Smooth muscle cell of the pulmonary artery (primary cell): ENCODE data around the gene ATOSB. TPM values are rescaled to one million over a fixed set of nuclear protein-coding genes. Genes with fewer than 3 reads are reported as not detected.

Source experiments
- total RNA-seq: library from RNA; depleted of rRNA; stranded (reverse); fragments of >200 nt; gene quantifications from 2 replicates; pipeline ENCODE4 v1.2.3, GENCODE V29; 2014

The ATOSB gene, protein sequence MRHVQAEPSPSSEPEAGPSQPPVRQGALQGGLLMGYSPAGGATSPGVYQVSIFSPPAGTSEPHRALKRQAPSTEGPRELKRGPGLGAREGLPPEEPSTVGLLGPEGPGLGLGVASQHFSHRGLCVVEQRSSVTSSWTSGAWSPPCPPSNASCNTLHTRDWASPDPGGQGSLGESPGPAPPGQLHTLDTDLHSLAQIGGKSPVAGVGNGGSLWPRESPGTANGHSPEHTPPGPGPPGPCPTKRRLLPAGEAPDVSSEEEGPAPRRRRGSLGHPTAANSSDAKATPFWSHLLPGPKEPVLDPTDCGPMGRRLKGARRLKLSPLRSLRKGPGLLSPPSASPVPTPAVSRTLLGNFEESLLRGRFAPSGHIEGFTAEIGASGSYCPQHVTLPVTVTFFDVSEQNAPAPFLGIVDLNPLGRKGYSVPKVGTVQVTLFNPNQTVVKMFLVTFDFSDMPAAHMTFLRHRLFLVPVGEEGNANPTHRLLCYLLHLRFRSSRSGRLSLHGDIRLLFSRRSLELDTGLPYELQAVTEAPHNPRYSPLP
- total RNA-seq = 28.2 and 37.1 TPM in 2 replicates

DNA sequence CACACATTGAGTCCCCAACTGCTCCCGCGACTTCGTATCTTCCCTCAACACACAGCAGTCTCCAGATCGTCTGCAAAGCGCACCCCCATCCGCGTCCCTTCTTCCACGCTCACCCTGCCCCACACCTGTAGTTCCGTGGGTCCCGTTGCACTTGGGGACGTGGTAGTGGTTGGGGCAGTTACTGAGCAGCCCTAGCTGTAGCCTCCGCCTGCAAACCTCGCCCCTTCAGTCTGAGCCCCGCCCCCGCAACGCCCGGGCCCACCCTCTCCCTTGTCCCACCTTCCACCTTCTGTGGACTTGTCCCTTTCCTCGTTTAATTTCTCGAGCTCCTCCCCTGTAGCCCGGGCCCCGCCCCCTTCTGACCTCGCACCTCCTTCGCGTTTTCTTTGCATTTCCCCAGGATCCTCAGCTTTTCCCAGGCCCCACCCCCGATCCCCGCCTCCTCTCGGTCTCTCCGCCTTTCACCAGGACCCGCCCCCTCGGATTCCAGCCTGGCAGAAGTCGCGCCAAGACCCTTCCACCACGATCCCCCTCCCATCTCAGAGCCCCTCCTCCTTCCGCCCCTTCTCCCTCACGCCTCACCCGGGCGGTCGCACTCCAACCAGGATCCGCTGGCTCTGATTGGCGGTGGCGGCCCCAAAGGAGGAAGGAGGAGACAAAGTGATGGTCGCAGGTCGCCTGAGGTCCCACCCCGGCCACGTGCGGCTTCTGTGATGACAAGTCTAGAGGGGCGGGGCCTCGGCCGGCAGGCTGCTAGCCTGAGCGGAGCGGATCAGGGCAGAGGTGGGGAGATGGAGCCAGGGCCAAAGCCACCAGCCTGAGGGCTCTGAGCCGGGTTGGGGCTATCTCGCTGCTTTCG, at the start of gene ATOSB:
ATOSB (minus strand) TSS at position 183 of the 859 bp plus-strand sequence. CDS start 7,588 bp downstream, outside the sequence.

DNA sequence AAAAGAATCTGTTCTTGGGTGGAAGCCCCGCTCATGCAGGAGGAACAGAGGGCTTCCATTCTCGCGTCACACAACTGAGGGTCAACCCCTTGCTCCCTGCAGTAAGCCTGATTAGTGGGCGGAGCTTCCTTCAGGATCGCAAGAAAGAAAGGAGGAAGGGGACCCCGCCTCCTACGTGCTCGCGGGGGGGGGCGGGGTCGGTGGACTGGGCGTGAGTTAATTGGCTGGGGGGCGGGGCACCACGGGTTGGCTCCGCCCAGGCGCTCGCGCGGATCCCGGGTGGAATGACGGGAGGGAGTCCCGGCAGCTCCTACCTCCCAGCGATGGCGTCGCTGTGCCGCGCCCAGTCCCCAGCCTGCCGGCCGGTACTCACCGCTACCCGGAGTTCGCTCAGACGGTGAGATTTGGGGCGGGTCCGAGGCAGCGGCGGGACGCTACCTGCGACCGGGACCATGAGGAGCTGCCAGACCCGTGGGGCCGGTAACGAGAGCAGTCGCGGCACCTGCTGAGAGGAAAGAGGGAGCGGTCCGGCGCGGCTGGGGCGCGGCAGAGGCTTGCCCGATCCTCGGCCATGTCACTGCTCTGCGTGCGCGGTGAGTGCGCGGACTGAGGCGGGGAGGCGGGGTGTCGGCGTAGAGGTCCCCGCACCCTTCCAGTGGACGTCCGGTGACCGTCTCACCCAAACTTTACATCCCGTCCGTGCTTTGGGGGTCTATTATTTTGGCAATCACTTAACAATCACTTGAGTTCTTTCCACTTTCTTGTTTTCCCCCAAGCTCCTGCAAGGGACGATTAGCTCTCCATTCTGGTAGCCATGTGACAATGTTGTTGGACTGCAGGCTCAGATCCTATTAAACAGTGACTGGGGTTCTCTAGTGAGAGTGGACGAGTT, 46.3 kb upstream of the ATOSB start, which contains the start of gene UNC13B:
UNC13B (plus strand) TSS at position 297 of the 892 bp plus-strand sequence; CDS start at position 572, 275 bp downstream.

DNA sequence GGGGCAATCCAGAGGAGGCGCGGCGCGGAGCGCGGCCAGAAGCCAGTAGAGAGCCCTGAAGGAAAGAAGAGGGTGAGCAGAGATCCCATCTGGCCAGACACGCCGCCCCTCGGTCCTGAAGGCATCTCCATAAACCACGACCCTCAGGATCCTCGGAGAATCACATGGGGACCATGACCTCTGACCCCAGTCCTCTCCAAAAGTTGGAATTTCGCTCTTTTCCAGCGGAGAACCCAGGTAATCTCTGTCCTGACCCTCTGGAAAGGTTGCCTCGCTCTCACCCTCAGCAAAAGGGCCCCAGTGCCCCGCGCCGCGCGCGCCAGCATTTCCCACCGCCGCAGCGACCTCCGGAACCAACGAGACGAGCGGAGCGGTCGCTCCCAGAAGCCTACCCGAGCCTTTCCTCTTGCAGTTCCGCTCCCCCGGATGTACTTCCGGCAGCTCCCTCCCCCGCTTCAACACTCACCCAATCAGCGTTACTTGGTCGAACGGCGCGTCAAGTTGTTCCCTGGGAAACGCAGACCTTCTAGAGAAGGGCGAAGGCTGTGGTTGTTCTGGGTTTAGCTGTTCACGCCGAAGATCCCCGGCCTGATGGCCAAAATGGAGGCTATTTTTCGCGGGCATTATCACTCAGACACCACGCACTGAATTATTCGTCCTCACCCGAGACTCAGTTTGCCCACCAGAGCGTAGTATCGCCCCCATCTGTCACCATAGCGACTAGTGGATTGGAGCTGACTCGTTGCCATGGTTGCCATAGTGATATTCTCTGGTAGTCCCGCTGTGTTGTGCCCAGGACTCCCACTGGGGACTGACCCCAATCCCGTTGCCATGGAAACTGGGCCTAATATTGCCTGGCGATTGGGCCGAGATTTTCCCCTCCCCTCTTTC, 12.6 kb downstream of the ATOSB start, which contains the start of gene STOML2:
STOML2 (minus strand) TSS at position 363 of the 891 bp plus-strand sequence; CDS start at position 326, 37 bp downstream.

DNA sequence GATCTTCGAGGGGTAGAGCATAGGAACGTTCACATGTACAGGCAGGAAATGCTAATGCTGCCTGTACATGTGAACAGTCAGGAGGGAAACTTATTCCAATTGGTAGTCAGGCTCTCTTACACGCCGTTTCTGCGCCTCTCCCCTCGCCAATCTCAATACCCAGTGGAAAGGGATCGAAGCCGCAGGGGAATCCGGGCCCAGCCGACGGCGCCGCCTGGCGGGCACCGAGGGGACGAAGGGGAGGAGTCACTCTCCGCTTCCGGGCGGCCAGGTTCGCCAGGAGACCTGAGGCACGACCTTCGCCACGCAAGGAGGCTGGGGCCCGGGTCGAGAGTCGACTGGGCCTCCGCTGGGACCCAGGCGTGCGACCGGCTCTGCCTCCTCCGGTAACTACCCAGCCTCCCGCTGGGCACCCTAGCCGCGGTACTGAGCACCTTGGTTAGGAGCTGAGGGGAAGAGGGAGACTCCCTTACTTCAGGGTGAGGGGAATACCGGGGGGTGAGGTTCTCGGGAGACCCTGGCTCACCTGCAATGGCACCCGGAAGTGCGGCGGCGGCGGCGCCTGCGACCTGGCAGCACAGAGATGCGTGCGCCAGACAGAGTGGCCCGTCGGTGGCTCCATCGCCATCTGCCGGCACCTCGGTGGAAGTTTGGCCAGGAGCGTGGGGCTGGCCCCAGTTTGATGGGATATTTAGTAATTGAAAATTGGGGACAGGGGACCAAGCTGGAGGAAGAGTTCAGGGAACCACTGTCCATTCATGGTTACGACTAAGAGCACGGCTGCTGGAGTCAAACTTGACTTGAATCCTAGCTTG, 19.4 kb downstream of the ATOSB start, which contains the start of gene PIGO:
PIGO (minus strand) TSS at position 557 of the 815 bp plus-strand sequence. CDS start 1,026 bp downstream, outside the sequence.

DNA sequence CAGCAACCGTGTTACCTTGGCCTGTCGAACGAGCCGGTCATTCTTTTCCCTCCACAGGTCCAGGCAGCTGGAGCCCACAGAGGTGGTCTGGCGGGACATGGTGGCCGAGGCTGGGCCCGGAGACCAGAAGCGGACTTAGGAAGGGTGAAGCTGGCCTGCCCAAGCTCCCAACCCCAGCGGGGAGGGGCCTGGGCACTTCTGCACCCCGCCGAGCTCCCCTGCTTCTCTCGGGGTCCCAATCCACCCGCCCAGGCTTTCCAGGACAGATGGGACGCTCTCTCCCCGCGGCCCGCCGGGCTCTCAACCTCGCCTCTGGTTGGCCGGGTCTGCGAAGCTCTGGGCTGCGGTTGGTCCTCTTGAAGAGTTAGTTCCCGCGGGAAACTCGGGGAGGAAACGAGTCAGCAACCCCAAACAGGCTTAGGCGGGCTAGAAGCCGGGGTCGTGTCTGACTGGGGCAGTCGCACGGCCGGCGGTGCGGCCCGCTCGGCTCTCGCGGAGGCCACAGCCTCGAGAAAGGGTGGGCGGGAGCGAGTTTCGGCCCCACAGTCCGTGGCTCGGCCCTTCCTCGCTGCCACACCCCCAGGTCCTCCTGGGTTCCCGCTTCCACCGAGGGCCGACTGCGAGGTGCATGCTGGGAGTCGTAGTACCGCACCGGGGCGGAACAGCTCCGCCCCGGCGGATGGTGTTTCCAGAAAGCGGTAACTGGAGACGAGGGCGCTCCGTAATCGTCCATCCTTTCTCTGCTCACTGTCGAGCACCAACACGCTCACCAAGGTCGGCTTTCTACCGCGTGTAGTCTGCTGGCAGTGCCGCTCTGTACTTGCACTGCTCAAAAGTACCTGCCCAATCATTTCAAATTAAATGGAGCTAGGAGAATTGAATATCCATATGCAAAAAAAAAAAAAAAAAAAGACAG, 36.0 kb downstream of the ATOSB start, which contains the start of gene FANCG:
FANCG (minus strand) TSS at position 517 of the 916 bp plus-strand sequence; CDS start at position 99, 418 bp downstream.

DNA sequence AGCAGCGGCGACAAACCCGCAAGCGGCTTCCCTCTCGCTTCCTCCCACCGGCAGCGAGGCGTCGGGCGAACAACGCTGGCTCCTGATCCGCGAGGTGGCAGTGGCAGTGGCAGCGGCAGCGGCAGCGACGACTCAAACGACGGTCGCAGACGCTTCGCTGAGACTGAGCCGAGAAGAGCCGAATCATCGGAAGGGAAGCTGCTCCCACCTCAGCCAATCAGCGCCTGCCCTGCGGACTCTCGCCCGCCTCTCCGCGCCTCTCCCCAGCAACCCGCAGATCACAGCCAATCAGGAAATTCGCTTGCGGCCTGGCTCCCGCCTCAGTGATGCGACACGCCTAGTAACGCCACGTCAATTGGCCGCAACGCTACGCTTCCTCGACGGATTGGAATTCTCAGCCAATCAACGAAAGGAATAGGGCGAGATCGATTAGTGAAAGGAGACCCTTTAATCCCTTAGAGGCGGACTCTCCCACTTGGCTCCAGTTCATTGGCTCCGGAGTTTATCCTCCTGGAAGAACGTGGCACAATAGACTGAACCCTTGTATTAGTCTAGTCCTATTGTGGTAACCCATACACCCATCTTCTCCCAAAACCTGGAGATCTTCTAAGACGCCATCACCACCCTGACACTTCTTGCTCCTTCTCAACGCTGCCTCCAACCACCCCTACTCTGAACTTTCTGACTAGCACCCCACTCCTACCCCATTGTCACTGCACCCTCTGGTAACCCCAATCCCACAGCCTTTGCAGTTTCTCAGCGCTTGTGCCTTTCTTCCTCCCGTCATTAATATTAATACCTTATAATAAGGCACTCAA, 43.0 kb downstream of the ATOSB start, which contains the start of gene VCP:
VCP (minus strand) TSS at position 165 of the 818 bp plus-strand sequence. CDS start 272 bp downstream, outside the sequence.

Other genes starting within 250 kb of the ATOSB start
- gene PHF24, start 157.6 kb downstream of the ATOSB start, total RNA-seq = 0.07 and 0.10 TPM in 2 replicates
- 10.2 and 10.5 TPM in 2 replicates for gene DNAJB5, start 126.1 kb downstream of the ATOSB start, total RNA-seq
- gene VCP, start 43.2 kb downstream of the ATOSB start, total RNA-seq = 381 and 478 TPM in 2 replicates
- 10.4 and 10.9 TPM in 2 replicates for gene FANCG, start 35.9 kb downstream of the ATOSB start, total RNA-seq
- 18.8 and 25.9 TPM in 2 replicates for gene PIGO, start 19.3 kb downstream of the ATOSB start, total RNA-seq
- 99.2 and 132 TPM in 2 replicates for gene STOML2, start 12.7 kb downstream of the ATOSB start, total RNA-seq
- gene UNC13B, start 46.1 kb upstream of the ATOSB start, total RNA-seq = 34.3 and 40.9 TPM in 2 replicates